Body of pancreas (tissue), 4 donors: ENCODE measurements around the gene RANBP17. TPM values are rescaled to one million over a fixed set of nuclear protein-coding genes. Genes with fewer than 3 reads are reported as not detected.

Source experiments
- ATAC-seq: fragments of 150-250 bp; one replicate; pipeline ENCODE4 v1.9.1; 2016
- DNase-seq, 4 donors: peaks; one replicate each; pipeline ENCODE4 v3.0.0-alpha.2; 2019
- H3K27ac ChIP-seq, 4 donors: fragments of 200-600 bp; sonication (generic); 1 replicate in 3 of 4; 2 replicates in 1 of 4; pipeline versions ENCODE4 v1.5.1 to v1.6.1; 2016 to 2019; ENCODE audit warnings: mild to moderate bottlenecking in 1 of 4, mixed read lengths in 1 of 4, moderate library complexity in 1 of 4
- H3K27me3 ChIP-seq, 2 donors: fragments of 200-600 bp; sonication (generic); one replicate each; pipeline ENCODE4 v1.6.0; 2016; ENCODE audit warnings: mild to moderate bottlenecking in 1 of 2
- H3K36me3 ChIP-seq, 2 donors: fragments of 200-600 bp; sonication (generic); replicated peaks in 1 of 2; 2 replicates each; pipeline ENCODE4 v1.5.1; 2016; ENCODE audit warnings: low read depth in 2 of 2; ENCODE audit not compliant: insufficient read depth in 1 of 2
- H3K4me1 ChIP-seq: fragments of 200-600 bp; sonication (generic); one replicate; pipeline ENCODE4 v1.6.0; 2016
- H3K4me3 ChIP-seq, 2 donors: fragments of 200-600 bp; sonication (generic); 1 replicate in 1 of 2; 2 replicates in 1 of 2; pipeline ENCODE4 v1.5.1; 2016 to 2019
- H3K9me3 ChIP-seq, 3 donors: fragments of 200-600 bp; sonication (generic); 1 replicate in 2 of 3; 2 replicates in 1 of 3; pipeline ENCODE4 v1.5.1; 2016
- POLR2A ChIP-seq, 3 donors: fragments of 450-650 bp; IDR thresholded peaks; one replicate each; pipeline ENCODE4 v1.6.1; 2016; ENCODE audit warnings: antibody characterized with exemption in 3 of 3, mild to moderate bottlenecking in 2 of 3
- WGBS, 2 donors: methylation state at CpG; one replicate each; pipeline ENCODE4 v1.1.5; 2017; 5-methylcytosine and 5-hydroxymethylcytosine counted together
- intact Hi-C: fragments of 100-400 bp; cut with DNase I; formaldehyde crosslinking; loops from one replicate; pipeline ENCODE4 v1.15.1; 2023
- total RNA-seq, 2 donors: library from RNA; depleted of rRNA; stranded (reverse); fragments of >200 nt; gene quantifications; one replicate each; pipeline ENCODE4 v1.1.0, GENCODE V29; 2016
- TF ChIP-seq, protein P1 (sequence below), 7 experiments: fragments of 450-650 bp in 4 of 7; fragments of 200-600 bp in 3 of 7; sonication (generic) in 3 of 7; IDR thresholded peaks; one replicate each; pipeline ENCODE4 v1.5.1; 2016 to 2019; ENCODE audit warnings: antibody characterized with exemption in 7 of 7

Gene RANBP17
- total RNA-seq, 2 donors from 2014 or later = 6.6 to 9.1 TPM

- ATAC-seq (no peak), DNase-seq (no peak)
- TF ChIP-seq, protein P1, sequence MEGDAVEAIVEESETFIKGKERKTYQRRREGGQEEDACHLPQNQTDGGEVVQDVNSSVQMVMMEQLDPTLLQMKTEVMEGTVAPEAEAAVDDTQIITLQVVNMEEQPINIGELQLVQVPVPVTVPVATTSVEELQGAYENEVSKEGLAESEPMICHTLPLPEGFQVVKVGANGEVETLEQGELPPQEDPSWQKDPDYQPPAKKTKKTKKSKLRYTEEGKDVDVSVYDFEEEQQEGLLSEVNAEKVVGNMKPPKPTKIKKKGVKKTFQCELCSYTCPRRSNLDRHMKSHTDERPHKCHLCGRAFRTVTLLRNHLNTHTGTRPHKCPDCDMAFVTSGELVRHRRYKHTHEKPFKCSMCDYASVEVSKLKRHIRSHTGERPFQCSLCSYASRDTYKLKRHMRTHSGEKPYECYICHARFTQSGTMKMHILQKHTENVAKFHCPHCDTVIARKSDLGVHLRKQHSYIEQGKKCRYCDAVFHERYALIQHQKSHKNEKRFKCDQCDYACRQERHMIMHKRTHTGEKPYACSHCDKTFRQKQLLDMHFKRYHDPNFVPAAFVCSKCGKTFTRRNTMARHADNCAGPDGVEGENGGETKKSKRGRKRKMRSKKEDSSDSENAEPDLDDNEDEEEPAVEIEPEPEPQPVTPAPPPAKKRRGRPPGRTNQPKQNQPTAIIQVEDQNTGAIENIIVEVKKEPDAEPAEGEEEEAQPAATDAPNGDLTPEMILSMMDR (IDR thresholded peaks at IDR 0.05) = no peak
- no peak for TF ChIP-seq POLR2A (IDR thresholded peaks at IDR 0.05)
- WGBS, 2 donors = 89% methylated on average over 6 of the region's 6 CpGs
- intact Hi-C loops = no loop called here
- Histone ChIP-seq H3K4me3 (no peak overlapping the region), H3K36me3 (no peaks in the 10 kb centered on the region), H3K27ac (no peak overlapping the region), H3K27me3 (no peaks in the 10 kb centered on the region), H3K4me1 (no peaks in the 10 kb centered on the region), H3K9me3 (peaks cover 0 to 4% (median 0%) of the 10 kb centered on the region in 3 donors)
Observed at GRCh38 chr5:171252674-171253073, 390.9 kb downstream of the RANBP17 start.

- intact Hi-C loops = no loop called here
- H3K27me3 ChIP-seq = no peaks in the 10 kb centered on the region
- no peaks in the 10 kb centered on the region for H3K4me1 ChIP-seq
- ATAC-seq (no peak), DNase-seq (no peak)
- H3K27ac ChIP-seq = no peak overlapping the region
- 74 to 77% methylated on average over 1 of the region's 1 CpG for WGBS, 2 donors
- H3K4me3 ChIP-seq = no peak overlapping the region
- no peaks in the 10 kb centered on the region for H3K9me3 ChIP-seq
- TF ChIP-seq, protein P1 (IDR thresholded peaks at IDR 0.05) = no peak
- no peak for TF ChIP-seq POLR2A (IDR thresholded peaks at IDR 0.05)
- H3K36me3 ChIP-seq = no peaks in the 10 kb centered on the region
Observed at GRCh38 chr5:171258737-171259415, 397.1 kb downstream of the RANBP17 start.

DNA sequence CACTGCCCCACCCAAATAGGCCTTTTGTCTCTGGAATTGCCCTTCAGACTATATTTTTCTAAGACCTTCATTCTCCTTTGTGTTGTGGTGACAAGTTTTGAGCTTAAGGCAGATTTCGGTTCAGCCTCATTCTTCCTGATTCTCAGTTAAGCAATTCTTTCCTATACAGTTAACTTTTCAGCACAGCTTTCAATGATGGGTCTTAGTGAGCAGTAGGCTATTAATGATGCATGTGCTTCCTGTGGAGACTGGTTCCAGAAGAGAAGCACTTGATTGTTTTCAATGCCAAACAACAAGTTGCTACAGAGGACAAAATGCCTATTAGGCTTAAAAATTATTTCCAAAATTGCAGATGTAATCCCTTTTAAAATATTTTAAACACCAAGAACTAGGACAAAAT is 399.5 kb downstream of the RANBP17 start:
- DNase-seq = no peak
- WGBS, 2 donors = 70 to 85% methylated on average over 1 of the region's 1 CpG
- H3K4me1 ChIP-seq = no peaks in the 10 kb centered on the region
- H3K27me3 ChIP-seq = no peaks in the 10 kb centered on the region
- TF ChIP-seq POLR2A (IDR thresholded peaks at IDR 0.05) = no peak
- TF ChIP-seq, protein P1 (IDR thresholded peaks at IDR 0.05) = no peak
- intact Hi-C loops = no loop called here
- H3K4me3 ChIP-seq = no peak overlapping the region
- no peaks in the 10 kb centered on the region for H3K36me3 ChIP-seq
- H3K27ac ChIP-seq = no peak overlapping the region
- H3K9me3 ChIP-seq = no peaks in the 10 kb centered on the region
- no peak for ATAC-seq

DNA sequence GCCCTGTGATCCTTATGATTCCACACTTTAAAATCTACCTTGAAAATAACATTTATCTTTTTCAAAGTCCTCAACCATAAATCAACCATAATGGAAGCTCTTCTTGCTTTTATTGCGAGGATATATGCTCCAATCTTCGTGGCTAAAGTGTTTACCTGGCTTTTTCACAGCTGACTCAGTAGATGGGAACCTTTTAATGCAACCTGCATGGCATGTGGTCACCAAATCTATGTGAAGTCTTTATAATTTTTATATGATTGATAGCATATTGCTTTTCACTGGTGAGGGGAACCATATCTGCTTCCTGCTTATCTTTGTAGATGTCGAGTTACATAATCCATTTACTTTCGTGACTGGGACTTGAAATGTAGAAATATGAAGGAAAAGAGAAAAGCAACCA is 400.1 kb downstream of the RANBP17 start:
- H3K27me3 ChIP-seq = no peaks in the 10 kb centered on the region
- H3K4me3 ChIP-seq = no peak overlapping the region
- TF ChIP-seq, protein P1 (IDR thresholded peaks at IDR 0.05) = no peak
- TF ChIP-seq POLR2A (IDR thresholded peaks at IDR 0.05) = no peak
- no peak for ATAC-seq
- intact Hi-C loops = no loop called here
- H3K4me1 ChIP-seq = no peaks in the 10 kb centered on the region
- 82 to 84% methylated on average over 4 of the region's 4 CpGs for WGBS, 2 donors
- no peaks in the 10 kb centered on the region for H3K9me3 ChIP-seq
- no peaks in the 10 kb centered on the region for H3K36me3 ChIP-seq
- DNase-seq = no peak
- no peak overlapping the region for H3K27ac ChIP-seq

DNA sequence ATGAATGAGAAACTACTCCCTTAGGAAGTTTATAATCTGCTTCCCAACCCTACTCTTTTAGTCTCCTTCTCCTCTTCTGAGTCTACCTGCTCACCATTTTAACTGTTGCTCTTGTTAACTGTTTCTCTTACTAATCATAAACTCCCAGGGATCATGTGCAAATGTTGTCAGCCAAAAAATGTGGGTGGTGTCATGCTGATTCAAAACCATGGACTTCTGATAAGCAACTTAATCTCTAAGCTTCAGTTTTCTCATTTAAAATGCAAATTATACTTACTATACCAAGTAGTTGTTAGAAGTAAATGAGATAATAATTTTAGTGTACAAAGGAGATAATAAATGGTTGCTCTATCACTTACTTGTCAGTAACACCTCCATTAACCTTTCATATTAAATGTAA is 401.4 kb downstream of the RANBP17 start:
- DNase-seq (no peak), ATAC-seq (no peak)
- Histone ChIP-seq H3K27me3 (no peaks in the 10 kb centered on the region), H3K9me3 (no peaks in the 10 kb centered on the region), H3K27ac (no peak overlapping the region), H3K36me3 (no peaks in the 10 kb centered on the region), H3K4me1 (no peaks in the 10 kb centered on the region), H3K4me3 (no peak overlapping the region)
- intact Hi-C loops = no loop called here
- TF ChIP-seq, protein P1 (IDR thresholded peaks at IDR 0.05) = no peak
- TF ChIP-seq POLR2A (IDR thresholded peaks at IDR 0.05) = no peak
